Measurements from ENCODE around the gene STK33. TPM values are rescaled to one million over a fixed set of nuclear protein-coding genes. Genes with fewer than 3 reads are reported as not detected.

STK33 gene
- total RNA-seq, 1 experiment from 2014 or later = 5.8 TPM

DNA sequence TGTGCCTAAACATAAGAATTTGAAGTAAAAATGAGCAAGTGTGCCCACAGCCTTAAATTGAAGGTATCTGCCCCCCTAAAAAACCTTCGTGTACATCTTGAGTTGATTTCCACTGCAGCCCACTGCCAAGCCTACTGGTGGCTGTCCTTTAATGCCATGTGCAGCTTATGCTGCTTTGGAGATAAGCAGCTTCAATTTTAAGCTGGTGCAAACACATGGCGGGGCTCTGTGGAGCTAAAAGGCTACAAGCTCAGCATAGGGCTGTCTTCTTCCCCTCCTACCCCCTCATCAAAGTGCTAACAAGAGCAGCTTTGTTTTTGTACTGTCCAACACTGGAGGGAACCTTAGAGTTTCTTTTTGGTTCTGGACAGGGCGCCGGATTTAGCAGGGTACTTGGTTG, 201.9 kb downstream of the STK33 start:
- Histone ChIP-seq H3K9me3 (ENCODE audit: insufficient read depth, low read depth) (no peaks in the 10 kb centered on the region), H3K36me3 (ENCODE audit: low read depth) (no peaks in the 10 kb centered on the region), H3K79me2 (ENCODE audit: low read depth) (no peaks in the 10 kb centered on the region), H2AFZ (no peak overlapping the region), H3K27me3 (ENCODE audit: insufficient read depth, low read depth) (no peaks in the 10 kb centered on the region), H3K9me2 (ENCODE audit: insufficient read depth) (no peaks in the 10 kb centered on the region), H3F3A (ENCODE audit: insufficient read depth, low read depth) (no peaks in the 10 kb centered on the region), H3K4me2 (no peak overlapping the region), H4K20me1 (ENCODE audit: insufficient read depth) (no peaks in the 10 kb centered on the region), H3K4me3 (no peak overlapping the region), H3K4me1 (replicated peaks; ENCODE audit: insufficient read depth) (no peaks in the 10 kb centered on the region), H3K27ac (no peak overlapping the region)
- no TSS peak for BruUV-seq (replicated peaks)
- no peak for DNase-seq
- ChIA-PET CTCF (no interaction called here), POLR2A (ENCODE audit: unreplicated experiment) (no interaction called here)
- intact Hi-C loops (cut with micrococcal nuclease; ENCODE audit: unreplicated experiment) = no loop called here
- TF ChIP-seq, protein P1, sequence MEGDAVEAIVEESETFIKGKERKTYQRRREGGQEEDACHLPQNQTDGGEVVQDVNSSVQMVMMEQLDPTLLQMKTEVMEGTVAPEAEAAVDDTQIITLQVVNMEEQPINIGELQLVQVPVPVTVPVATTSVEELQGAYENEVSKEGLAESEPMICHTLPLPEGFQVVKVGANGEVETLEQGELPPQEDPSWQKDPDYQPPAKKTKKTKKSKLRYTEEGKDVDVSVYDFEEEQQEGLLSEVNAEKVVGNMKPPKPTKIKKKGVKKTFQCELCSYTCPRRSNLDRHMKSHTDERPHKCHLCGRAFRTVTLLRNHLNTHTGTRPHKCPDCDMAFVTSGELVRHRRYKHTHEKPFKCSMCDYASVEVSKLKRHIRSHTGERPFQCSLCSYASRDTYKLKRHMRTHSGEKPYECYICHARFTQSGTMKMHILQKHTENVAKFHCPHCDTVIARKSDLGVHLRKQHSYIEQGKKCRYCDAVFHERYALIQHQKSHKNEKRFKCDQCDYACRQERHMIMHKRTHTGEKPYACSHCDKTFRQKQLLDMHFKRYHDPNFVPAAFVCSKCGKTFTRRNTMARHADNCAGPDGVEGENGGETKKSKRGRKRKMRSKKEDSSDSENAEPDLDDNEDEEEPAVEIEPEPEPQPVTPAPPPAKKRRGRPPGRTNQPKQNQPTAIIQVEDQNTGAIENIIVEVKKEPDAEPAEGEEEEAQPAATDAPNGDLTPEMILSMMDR (conservative IDR thresholded peaks at IDR 0.05) = no peak
- no peak for TF ChIP-seq EZH2 (IDR thresholded peaks at IDR 0.05; ENCODE audit: low read depth)

DNA sequence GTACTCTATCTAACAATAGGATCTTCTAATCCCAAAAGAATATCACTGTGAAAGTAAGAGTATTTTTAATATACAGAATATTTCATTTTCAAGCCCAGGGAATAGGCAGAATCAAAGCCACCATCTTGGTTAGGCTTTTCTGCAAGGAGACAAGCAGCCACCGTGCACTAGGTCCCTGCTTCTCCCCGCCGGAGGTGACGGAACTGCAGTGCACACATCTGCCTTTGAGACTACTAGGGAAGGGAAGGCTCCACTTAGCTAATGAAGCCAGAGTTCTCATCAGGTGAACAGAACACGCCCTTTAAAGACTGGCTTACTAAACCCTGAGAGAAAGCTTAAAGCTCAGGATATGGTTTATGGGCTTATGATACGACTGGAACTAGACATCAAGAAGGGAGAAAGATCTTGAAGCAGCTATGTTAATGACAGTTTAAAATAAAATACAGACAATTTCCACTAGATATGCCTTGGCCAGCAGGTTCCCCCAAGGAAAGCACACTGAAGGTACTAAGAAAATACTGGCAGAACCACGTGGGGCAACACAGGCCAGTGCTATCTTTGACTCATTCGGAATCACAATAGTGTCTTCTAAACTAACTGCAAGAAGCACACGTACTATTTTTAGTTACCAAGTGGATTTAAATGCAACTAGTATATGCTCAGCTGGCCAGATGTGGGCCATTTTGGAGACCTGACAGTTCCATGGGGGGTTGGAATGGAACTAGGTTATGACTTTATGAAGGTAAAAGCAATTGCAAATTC, 203.0 kb downstream of the STK33 start:
- Histone ChIP-seq H3K79me2 (ENCODE audit: low read depth) (no peaks in the 10 kb centered on the region), H3K27ac (no peak overlapping the region), H3K4me3 (no peak overlapping the region), H3K27me3 (ENCODE audit: insufficient read depth, low read depth) (no peaks in the 10 kb centered on the region), H3K4me1 (replicated peaks; ENCODE audit: insufficient read depth) (no peaks in the 10 kb centered on the region), H3K9me2 (ENCODE audit: insufficient read depth) (no peaks in the 10 kb centered on the region), H2AFZ (no peak overlapping the region), H3K9me3 (ENCODE audit: insufficient read depth, low read depth) (no peaks in the 10 kb centered on the region), H3K36me3 (ENCODE audit: low read depth) (no peaks in the 10 kb centered on the region), H4K20me1 (ENCODE audit: insufficient read depth) (no peaks in the 10 kb centered on the region), H3K4me2 (no peak overlapping the region), H3F3A (ENCODE audit: insufficient read depth, low read depth) (no peaks in the 10 kb centered on the region)
- POLR2A ChIA-PET (ENCODE audit: unreplicated experiment) = no interaction called here
- no peak for TF ChIP-seq EZH2 (IDR thresholded peaks at IDR 0.05; ENCODE audit: low read depth)
- TF ChIP-seq, protein P1 (conservative IDR thresholded peaks at IDR 0.05) = no peak
- intact Hi-C loops (cut with micrococcal nuclease; ENCODE audit: unreplicated experiment) = no loop called here
- no peak for DNase-seq
- CTCF ChIA-PET = no interaction called here
- no TSS peak for BruUV-seq (replicated peaks)

DNA sequence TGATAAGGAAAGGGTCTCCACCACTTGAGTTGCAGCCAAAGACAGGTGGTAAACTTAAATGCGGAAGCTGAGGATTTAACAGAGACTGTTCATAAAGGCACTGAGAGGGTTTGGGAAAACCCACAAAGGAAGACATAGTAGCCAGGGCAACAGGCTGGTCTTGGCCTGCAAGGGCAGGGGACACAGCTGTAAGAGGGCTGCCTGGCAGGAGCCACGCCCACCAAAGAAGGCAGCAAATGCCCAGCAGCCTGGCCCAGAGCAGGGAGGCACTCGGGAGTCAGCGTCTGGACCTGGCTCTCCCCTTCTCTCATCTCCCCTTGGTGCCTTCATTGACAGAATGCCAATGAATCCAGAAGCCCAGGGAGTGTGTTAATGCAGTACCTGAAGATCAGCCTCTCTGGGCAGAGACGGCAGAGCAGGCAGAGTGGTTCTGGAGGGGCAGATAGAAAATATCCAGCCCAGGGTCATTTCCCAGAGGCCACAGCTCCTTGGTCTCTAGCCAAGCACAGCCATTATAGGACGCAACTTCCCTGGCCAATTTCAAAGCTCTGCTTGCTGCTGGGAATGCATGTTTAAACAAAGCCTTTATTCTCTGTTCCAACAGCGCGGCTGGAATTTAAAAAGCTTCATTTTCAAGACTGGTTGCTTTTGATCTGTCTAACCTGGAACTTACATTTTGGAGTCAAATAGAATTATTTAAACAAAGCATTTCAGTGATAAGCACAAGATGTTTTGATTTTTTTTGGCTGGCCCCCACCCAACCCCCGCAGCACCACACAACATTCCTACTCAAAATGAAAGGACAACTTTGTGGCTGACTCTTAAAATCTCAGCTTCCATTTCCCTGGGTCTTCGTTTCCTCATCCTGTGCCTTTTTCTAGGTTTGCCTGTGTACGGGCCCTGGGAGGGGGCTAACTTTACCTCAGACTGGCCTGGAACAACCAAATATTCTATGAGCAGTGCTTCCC, 204.7 kb downstream of the STK33 start:
- Histone ChIP-seq H2AFZ (no peak overlapping the region), H3K4me1 (replicated peaks; ENCODE audit: insufficient read depth) (no peaks in the 10 kb centered on the region), H3K27ac (no peak overlapping the region), H3K4me3 (no peak overlapping the region), H3K79me2 (ENCODE audit: low read depth) (no peaks in the 10 kb centered on the region), H3K27me3 (ENCODE audit: insufficient read depth, low read depth) (no peaks in the 10 kb centered on the region), H3F3A (ENCODE audit: insufficient read depth, low read depth) (no peaks in the 10 kb centered on the region), H3K36me3 (ENCODE audit: low read depth) (no peaks in the 10 kb centered on the region), H3K9me2 (ENCODE audit: insufficient read depth) (no peaks in the 10 kb centered on the region), H4K20me1 (ENCODE audit: insufficient read depth) (no peaks in the 10 kb centered on the region), H3K4me2 (no peak overlapping the region), H3K9me3 (ENCODE audit: insufficient read depth, low read depth) (no peaks in the 10 kb centered on the region)
- TF ChIP-seq, protein P1 (conservative IDR thresholded peaks at IDR 0.05) = no peak
- BruUV-seq (replicated peaks) = no TSS peak
- ChIA-PET CTCF (interaction anchor here (0.6 kb wide), 1 partner anchor 177 kb away, joined by 3 read pairs; no protein-coding TSS in a partner anchor), POLR2A (ENCODE audit: unreplicated experiment) (interaction anchor here (0.6 kb wide), 1 partner anchor 293 kb away, joined by 10 read pairs; the partner anchor contains the start of gene TRIM66)
- no peak for DNase-seq
- intact Hi-C loops (cut with micrococcal nuclease; ENCODE audit: unreplicated experiment) = loop anchor here (10.0 kb wide), 1 partner anchor 575 kb away; the partner anchor contains the start of gene TMEM9B
